Stimulated activated CD8-positive, alpha-beta memory T cell treated with anti-CD3 and anti-CD28 coated beads, Interleukin-12 subunit alpha, Interleukin-12 subunit beta, amount 100 ng/mL, for 1 hour (primary cell): ENCODE results near the gene KRT222.

ENCODE experiments used
- DNase-seq: peaks from one replicate; pipeline ENCODE4 v3.0.0-alpha.2; 2020; ENCODE audit warnings: low read depth

The KRT222 gene

DNA sequence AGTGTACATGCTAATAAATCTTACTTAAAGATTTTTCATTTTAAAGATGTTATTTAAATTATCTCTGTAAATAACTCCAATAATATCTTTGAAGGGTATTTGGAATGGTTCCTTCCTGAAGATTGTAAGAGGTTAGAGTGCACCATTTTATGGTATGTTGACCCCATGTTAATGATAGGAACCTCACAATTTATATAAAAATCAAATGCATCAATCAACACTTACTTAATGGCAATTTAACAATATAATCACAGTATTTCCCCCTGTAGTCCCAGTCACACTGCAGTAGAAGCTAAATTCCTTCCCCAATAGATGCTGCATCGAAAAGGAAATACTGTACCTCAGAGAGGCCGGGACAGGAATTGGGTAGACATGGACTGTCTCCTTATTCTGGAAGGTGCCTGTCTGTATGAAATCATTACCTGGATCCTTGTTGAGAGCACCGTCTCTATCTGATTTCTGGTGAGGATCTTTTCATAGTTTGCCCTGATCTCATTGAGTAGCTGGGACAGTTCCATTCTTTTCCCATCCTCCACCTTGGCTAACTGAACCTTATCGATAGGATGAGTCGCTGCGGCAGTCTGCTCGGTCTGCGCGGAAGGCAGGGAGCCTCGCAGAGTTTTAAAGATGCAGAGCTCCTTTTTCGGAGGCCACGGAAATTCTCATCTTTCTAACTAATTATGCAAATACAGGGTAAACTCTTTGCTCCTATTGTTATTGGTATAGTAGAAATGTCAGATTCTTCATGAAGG, at the start of gene KRT222:
Gene KRT222 (minus strand): TSS at position 596 of the 752 bp plus-strand sequence. CDS start 78 bp downstream, at position 518.
- no peak for DNase-seq

DNA sequence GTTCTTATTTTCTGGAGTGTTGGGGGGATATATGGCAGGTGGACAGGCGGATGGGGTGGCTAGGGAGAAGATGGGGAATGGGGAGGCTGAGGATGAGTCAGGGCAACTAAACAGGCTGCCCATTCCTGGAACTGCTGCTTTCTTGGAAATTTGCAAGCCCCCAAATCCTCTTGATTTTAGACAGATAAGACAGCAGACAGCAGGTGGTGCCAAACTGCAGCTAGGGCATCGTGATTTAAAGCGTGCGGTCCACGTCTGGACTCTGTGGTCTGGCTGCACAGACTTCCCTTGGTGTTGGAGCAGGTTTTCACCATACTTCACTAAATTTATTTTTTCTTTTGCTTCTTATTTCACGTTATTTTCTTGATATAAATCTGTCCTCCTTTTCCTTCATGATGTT, 49.5 kb upstream of the KRT222 start:
- DNase-seq, result no peak

DNA sequence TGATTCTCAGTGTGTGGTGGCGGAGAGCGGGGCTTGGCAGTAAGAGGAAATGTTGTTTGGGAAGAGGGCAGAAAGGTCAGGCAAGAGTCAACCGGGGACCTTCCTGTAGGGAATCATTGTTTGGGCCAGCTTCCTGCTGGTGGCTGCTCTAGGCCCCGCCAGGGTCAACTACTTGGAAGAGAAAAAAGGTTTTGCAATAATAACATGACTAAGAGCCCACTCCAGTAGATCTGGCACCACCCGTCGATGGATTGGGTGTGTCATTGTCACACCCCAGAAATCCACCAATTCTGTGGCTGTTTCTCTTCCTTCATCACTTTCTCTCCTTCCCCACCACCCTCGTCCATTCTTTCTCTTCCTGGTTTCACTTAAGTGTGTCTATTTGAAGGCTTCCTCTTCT, 42.8 kb upstream of the KRT222 start:
- DNase-seq, result no peak

DNA sequence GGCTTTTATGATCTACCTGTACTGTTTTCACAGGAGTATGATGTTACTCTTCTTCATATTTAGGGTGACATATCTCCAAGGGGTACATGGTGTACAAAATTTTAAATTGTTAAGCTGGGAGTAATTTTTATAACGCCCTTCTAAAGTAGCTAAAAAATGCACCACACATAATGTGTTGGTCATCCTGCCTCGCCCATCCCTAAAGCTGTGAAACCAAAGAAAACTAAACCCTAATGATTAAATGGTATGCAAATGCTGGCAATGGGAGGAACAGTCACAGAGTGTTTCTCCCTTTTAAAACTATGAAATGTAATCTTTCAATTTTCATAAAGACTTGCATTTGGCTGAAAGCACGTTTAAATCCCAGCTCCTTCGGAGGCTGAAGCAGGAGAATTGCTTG, 40.6 kb upstream of the KRT222 start:
- DNase-seq, result no peak

DNA sequence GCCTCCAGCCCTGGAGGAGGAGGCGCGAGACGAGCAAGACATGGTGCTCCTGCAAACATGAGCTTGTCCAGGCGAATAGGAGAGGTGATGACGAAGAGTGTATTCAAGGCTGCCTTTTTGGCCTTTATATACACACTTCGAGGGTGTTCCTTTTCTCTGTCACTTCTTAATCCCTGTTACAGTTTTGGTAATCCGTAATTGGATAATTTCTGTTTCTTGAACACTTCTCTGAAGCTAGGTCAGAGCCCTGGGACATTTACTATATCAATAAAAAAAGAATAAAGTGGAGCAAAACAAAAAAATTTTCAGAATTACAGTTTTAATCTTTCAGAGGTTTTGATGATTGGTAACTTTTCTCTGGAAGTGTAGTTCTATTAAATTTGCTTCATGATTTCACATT, 38.7 kb upstream of the KRT222 start, which contains the start of gene KRT24:
Gene KRT24 (minus strand): TSS at position 101 of the 400 bp plus-strand sequence. CDS start 59 bp downstream, at position 42.
- no peak for DNase-seq

DNA sequence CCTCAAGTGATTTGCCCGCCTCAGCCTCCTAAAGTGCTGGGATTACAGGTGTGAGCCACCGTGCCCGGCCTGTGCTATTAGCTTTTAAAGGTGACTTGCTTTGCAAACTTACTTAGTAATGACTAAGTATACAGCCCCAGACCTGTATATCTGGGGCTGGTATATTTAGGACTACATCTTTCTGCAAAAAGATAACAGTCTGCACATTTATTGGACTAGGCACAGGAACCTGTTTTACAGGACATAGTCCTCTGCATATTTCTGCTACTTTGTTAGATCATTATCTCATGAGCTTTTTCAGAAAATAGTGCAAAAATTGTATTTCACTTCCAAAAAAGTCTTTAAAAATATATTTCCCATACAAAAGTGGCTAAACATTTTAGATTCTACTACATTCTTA, 37.3 kb upstream of the KRT222 start:
- DNase-seq, result no peak

DNA sequence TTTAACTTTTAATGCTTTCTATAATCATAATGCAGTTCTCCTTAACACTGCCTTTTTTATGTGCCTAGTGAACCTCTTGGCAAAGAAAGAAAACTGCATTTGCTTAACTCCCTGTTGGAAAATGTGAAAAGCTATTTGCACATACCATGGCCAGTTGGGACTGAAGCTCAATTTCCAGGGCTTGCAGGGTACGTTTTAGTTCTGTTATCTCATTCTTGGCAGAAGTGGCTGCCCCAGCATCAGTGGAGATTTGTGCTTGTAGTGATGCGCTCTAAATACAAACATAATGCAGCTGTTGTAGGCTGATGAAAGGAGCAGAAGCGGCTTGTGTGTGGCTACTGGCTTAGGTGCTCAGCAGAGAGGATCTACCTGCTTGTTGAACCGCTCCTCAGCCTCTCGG, 34.9 kb upstream of the KRT222 start:
- DNase-seq, result no peak

DNA sequence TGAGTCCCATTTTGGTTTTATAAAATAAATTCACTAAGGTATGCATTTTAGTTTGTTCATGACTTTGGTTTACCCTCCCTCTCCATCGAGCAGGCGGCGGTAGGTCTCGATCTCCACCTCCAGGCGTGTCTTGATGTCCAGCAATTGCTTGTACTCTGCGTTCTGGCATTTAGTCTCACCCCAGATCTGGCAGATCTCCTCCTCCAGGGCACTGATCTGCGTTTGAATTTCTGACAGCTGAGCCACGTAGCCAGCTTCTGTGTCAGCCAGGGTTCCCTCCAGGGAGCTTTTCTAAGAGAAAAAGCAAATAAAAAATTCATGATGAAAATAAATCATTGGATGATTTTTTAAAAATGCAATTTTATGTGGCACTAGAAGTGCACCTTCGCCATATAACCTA, 34.4 kb upstream of the KRT222 start:
- no peak for DNase-seq

DNA sequence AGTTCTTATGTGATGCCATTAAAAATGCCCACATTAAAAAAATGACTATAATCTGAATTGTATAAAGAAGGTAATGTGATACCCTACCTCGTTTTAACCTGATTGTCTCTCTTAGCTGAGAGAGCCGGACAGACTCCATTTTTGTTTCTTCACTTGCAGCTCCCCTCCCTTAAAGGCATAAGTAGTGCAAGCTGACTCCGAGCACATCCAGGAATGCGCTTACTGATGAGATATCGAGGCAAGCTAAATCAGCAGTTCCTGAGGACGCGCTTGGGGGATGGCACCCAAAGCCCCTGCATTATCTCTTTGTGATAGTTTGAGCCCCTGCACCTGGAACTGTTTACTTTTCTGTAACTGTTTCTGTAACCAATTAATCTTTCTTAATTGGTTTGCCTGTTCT, 32.3 kb upstream of the KRT222 start:
- no peak for DNase-seq

DNA sequence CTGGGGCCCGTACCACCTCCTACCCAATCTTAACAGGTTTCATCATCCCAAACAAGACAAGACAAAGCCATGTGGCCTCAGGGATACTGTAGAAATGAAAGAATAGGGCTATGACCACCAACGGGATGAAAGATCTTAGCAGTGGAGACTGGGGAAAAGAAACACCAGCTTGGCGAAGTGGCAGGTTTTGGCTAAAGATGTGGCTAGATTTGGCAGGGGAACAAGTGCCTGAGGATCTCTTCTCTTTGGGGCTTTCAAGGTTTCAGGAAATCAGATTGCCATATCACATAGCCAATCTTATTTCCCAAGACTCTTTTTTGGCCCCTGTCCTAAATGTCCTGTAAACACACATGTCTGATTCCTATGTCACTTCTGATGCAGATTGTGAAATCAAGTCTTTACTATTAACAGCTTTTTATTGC, 31.7 kb upstream of the KRT222 start:
- DNase-seq, result no peak

DNA sequence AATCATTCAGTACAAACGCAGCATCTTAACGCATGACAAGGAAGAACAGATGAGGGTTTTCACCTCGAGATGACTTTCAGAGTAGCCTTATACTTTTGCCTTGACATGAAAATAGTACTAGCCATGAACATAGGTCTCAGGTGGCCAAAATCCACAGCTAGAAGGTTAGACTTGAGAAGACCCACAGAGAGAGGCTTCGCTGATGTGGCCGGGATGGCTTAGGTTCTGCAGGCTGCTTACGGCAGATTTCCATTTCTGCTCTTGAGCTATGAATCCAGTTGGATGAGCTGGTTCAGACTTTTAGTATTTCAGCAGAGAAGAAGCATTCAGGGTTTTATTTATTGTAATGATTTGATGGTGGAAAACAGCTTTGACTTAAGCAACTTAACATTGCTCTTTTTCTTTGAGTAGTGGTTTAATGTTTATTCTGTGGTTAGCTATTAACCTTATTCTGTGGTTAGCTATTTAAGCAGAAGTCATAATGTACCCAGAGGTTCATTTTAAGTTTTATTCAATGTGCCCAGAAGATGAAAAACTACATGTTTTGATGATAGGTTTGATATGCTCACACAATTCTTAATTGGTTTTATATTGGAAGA, 31.0 kb upstream of the KRT222 start:
- no peak for DNase-seq

DNA sequence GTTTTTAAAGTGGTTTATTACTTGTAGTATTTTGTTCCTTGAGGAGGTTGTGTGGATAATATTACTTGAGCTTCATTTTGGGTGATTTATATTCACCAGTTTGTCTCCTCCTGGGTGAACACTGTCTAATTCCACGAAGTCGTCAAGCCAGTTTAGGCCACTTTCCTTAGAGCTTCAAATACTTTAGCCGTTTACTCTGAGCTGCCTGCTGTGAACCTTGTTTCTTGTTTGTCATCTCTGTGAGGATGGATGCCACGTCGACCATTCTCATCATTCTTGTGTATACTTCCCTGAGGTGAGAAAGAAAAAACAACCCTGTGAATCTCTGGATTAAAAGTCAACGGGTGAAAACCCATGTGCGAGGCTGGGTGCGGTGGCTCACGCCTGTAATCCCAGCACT, 29.6 kb upstream of the KRT222 start:
- no peak for DNase-seq

DNA sequence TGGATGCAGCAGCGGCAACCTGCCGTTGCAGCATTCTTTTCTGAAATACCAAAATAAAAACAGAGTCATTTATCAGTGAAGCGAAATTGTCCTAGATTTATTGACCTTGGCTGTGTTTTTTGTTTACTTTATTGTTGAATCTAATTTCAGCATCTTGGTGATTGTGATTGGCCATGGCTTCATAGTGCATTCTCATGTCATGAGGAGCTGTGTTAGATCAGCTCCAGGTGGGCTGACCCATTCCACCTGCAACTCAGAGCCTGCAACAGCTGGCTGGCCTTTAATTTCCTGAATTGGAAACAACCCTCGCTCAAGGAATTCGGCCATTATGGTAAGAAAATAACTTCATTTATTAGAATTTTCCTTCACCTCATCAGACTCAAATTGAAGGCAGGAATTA, 22.1 kb upstream of the KRT222 start:
- DNase-seq, result no peak

DNA sequence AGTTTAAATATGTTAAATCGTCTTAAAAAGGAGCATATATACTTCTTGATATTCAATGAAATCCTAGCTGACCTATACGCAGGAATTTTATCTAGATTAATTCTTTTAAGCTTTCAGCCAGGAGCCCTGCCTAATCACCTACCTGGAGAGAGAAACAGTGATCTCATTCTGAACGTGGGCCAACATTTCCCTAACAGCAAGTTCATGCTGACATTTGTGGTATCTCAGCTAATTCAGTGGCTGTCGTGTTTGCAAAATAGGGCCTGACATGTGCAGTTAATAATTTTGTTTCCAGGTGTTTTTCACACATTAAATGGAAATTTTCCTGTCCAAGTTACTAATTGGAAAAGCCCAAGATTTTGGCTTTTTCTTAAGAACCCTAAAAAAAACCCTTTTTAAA, 21.2 kb upstream of the KRT222 start:
- no peak for DNase-seq

DNA sequence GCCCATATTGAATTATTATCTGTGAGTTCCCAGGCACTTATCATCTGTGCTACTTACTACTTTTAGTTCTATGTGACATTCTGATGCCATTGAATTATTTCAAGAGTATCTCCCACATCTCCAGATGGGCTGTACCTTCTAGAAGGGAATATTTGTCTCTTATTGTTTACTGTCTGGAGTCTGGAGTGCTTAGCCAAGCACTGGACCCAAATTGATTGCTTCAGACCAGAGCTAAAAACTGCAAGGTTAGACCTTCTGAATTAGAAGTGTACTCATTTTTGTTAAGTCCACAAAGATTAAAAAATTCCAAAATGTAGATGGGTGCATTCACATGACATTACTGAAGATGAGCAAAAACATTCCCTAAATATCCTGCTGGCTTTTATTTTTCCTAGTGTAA, 16.0 kb upstream of the KRT222 start:
- DNase-seq, result no peak

DNA sequence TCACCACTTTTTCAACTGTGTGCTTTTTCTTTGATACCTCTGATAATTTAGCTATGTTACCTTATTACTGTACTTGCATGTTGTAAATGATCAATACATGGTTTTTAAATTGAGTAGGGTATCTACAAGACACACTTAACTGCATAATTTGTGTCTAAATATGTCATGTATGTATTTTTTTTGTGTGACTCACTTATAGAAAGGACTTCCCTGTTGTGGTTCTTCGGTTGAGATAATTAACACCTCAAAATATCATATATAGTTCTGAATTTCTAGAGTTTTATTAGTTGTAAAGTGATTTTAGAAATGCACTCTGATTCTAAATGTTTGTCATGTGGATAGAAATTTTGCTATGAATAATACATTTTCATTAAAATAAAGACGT, 14.5 kb upstream of the KRT222 start:
- no peak for DNase-seq

DNA sequence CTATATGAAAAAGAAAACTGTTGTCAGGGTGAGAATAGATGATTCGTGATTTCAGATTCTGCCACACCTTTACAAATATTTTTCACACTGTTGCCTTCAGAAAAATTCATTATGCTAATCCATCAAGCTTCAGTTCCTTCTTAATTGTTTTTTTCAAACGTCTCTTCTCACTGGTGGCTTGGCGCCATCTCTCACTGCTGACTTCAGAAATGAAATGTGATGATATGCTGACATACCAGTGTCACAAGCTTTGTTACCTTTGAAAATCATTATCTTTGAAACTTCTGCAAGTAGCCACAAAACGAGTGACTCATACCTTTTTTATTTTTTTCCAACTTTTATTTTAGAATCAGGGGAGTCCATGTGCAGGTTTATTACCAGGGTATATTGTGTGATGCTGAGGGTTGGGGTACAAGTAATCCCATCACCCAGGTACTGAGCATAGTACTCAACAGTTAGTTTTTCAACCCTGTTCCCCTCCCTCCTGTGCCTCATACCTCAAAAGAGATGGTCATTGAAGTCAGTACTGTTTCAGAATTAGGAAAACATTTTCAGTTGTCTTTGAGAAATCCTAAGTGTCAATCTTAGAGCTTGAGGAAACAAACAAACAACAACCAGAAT, 14.0 kb upstream of the KRT222 start:
- no peak for DNase-seq

DNA sequence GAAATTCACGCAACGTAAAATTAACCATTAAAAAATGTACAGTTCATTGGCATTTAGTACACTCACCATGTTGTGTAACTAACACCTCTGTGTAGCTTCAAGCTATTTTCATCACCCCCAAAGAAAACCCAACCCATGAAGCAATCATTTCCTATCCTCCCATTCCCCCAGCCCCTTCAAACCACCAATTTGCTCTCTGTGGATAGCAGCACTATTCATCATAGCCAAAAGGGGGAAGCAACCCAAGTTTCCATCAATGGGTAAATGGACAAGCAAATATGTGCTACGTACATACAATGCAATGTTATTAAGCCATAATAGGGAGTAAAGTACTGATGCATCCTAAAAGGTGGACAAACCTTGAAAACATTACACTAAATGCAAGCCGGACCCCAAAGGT, 10.9 kb upstream of the KRT222 start:
- DNase-seq, result no peak

DNA sequence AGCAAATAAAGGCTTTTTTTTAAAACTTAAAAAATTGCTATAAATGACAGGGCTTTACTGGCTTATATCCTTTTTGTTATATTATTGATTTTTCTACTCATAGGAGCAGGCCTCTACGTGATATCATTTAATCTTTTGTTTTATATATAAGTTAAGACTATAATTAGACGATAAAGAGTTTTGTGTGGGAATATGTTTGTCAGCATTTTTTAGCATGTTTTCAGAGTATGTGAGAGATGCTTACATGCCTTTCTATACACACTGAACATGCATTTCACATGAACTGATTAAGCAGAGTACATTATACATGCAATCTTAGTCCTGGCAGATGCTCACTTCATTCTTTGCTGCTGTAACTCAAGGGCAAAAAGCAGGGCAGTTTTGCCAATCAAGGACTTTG, 7.7 kb upstream of the KRT222 start:
- no peak for DNase-seq

DNA sequence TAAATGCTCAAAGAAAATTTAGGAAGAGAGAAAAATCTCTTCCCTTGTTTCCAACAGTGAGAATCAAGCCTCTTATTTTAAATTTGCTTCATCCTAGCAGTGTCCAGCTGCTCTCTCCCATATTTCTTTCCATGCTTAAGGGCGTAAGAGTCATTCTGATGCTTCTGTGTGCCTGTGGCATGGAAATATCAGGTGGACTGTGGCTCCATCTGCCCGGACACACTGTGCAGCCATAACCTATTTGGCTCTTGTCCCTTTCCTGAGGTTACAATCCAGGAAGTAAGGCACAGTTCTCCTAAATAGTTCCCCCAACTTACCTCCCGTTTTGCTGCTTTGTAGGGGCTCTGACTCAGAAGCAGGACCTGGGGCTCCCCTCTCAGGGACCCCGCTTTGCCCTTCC, 6.3 kb upstream of the KRT222 start:
- no peak for DNase-seq

DNA sequence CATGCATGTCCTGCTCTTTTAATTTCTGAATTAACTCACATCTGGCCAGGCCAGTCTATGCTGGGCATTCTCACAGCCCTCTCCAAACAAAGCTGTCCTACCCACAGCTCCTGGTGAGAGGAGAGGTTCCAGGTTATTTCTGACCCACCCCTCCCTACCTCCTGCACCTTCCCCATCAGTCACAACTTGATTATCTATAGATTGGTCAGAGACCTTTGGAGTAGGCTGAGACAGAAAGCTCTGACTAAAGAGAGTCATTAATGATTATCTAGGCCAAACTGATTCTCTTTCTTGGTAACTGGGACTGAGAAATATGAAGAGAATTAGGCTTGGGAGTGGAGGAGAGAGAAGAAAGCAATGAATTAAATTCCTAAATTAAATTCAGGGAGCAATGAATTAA, 1.4 kb upstream of the KRT222 start:
- no peak for DNase-seq

DNA sequence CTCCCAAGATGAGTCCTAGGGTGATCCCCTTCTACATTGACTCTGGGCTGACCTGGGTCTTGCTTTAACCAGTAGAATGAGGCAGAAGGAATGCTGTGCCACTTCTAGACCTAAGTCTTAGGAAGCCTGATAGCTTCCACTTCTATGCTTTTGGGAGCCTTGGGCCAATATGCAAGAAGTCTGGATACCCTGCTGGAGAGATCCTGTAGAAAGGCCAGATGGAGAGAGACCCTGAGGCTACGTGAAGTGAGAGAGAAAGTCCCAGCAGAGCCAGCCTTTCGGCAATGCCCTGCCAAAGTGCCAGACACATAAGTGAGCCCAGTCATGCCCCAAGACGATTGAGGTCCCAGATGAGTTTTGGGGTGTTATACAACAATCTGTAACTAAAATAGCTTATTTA, 1.7 kb downstream of the KRT222 start:
- DNase-seq, result no peak

DNA sequence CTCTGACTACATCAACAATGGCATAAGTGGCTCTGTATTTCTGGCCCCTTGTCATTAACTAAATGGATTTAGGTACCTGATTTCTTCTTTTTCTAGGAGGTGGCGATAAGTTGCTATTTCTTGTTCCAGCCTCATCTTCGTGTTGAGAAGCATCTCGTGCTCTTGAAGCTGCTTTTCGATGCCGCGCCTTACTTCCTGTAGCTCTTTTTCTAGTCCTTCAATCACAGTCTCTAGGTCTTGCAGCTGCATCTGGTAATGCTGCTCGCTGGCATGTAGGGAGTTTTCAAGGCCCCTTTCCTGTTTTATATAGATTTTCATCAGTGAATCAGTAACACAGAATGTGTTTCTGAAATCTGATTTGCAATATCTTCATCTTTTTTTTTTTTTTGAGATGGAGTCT, 5.1 kb downstream of the KRT222 start:
- no peak for DNase-seq

DNA sequence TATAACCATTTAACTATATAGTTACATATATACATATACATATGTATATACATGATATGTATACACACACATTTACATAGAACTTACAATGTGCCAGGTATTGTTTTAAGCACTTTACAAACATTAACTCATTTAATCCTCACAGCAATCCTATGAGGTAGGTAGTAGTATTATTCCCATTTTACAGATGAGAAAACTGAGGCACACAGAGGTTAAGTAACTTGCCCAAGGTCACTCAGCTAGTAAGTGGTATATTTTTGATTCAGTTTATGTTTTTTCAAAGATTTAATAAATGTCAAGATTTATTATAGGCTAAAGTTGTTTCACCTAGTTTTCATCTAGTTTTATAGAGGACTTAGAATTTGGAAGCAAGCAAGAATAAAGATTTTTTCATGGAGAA, 6.6 kb downstream of the KRT222 start:
- no peak for DNase-seq
